Hematopoietic multipotent progenitor cell treated with erythropoietin and hydrocortisone succinate and interleukin-3 and kit ligand, for 6 days (in vitro differentiated cells): ENCODE data around the gene CGN.

ENCODE experiments used
- DNase-seq: peaks from one replicate; pipeline ENCODE4 v3.0.0-alpha.2; 2015

CGN gene

DNA sequence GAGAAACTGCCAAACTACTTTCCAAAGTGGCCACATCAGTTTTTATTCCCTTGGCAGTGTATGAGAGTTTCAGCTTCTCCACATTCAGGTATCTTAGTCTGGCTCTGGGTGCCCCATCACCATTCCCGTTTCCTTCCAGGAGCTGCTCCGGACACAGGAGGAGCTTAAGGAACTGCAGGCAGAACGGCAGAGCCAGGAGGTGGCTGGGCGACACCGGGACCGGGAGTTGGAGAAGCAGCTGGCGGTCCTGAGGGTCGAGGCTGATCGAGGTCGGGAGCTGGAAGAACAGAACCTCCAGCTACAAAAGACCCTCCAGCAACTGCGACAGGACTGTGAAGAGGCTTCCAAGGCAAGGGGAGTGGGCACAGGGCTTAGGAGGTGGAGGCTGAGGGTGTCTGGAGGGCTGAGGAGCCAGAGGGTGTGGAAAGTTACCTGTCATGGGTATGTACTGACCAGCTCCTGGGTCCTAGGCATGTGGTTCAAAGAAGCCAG lies 18.1 kb downstream of the CGN start:
- no peak for DNase-seq

DNA sequence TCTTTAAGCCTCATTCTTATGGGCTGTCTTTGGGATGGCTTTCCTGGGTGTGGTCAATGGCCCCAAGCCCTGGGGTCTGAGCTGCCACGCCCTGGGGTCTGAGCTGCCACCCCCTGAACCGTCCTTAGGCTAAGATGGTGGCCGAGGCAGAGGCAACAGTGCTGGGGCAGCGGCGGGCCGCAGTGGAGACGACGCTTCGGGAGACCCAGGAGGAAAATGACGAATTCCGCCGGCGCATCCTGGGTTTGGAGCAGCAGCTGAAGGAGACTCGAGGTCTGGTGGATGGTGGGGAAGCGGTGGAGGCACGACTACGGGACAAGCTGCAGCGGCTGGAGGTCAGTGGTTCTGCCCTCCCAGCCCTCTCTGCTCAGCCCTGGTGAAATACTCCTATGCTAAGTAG lies 18.6 kb downstream of the CGN start:
- no peak for DNase-seq

DNA sequence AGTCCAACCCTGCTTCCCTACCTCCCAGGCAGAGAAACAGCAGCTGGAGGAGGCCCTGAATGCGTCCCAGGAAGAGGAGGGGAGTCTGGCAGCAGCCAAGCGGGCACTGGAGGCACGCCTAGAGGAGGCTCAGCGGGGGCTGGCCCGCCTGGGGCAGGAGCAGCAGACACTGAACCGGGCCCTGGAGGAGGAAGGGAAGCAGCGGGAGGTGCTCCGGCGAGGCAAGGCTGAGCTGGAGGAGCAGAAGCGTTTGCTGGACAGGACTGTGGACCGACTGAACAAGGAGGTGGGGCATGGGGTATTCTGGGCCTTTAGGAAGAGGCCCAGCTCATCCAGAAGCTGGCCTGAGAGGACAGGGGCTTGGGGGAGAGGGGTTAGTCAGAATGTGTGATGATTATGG lies 19.3 kb downstream of the CGN start:
- no peak for DNase-seq

DNA sequence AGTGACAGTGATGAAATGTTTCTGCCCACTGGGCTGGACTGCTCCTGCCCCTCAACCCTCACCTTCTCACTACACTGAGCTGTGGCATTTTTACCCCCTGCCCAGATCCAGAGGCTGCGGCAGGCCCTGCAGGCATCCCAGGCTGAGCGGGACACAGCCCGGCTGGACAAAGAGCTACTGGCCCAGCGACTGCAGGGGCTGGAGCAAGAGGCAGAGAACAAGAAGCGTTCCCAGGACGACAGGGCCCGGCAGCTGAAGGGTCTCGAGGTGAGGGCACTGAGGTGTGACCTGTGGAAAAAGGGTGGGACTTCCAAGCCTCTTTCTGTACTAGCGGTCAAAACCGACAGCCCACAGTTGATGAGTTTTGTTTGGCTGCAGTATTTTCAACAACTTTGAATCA lies 22.7 kb downstream of the CGN start:
- no peak for DNase-seq

DNA sequence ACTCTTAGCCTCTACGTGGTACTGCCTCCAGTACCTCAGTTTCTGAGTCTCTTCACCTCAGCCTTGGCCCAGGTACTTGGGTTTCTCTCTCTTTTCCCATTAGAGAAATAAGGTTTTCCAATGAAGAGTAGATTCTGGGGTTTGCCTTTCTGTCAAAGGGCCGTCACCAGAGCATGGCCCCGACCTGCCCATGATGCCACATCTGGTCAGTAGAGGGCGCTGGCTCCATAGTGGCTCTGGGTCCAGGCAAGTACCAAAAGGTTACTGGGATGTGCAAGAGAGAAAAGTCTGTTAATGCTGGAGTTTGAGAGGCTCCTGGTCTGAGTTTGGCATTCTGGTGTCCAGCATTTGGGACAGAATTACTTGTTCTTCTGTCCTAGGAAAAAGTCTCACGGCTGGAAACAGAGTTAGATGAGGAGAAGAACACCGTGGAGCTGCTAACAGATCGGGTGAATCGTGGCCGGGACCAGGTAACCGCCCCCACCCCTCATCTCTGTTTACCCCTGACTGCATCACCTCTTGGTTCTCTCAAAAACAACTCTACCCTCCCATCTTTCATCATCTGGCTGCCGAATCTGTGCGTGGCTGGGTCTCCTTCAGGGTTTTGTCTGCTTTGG lies 23.6 kb downstream of the CGN start:
- peak; percentile 86 for DNase-seq

DNA sequence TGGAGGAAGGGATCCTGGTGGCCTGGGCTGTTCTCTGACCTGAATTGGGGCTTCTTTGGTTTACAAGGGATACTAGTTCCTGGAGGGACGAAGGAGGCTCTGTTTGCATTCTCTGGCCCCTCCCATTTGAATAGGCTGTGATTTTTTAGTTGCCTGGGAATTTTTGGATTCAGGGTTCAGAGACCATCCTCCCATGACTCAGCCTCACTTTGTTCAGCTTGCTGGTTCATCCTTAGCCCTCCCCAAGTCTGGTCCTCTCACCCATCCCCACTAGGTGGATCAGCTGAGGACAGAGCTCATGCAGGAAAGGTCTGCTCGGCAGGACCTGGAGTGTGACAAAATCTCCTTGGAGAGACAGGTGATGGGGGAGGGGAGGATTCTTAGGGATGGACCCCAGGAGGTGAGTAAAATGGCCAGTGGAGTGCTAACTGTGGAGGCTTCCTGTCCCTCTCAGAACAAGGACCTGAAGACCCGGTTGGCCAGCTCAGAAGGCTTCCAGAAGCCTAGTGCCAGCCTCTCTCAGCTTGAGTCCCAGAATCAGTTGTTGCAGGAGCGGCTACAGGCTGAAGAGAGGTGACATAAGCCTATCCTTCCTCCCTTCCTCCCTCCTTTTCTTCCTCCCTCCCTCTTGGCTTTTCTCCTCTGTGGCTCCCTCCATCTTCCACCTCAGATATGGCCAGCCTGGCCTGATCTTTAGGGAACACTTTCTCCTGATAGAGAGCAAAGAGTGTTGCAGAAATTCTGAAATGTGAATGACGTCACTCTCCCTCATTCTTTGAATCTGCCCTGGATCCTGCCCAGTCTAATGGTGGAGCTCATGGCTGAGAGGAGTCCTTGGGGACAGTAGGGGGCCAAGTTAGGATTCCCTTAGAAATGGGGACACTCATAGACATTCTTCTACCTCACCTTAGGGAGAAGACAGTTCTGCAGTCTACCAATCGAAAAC lies 24.4 kb downstream of the CGN start:
- DNase-seq = no peak

DNA sequence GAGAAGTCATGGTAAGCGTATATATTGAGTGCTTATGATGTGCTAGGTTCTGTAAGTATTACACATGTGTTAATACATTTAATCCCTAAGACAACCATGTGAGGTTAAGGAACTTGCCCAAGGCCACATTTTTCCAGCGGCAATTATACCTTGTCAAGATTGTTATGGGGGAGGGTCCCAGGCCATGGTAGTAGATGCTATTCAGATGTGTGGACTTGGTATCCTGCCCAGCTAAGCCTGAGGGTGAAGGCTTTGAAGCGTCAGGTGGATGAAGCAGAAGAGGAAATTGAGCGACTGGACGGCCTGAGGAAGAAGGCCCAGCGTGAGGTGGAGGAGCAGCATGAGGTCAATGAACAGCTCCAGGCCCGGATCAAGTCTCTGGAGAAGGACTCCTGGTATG lies 25.3 kb downstream of the CGN start:
- DNase-seq = no peak

DNA sequence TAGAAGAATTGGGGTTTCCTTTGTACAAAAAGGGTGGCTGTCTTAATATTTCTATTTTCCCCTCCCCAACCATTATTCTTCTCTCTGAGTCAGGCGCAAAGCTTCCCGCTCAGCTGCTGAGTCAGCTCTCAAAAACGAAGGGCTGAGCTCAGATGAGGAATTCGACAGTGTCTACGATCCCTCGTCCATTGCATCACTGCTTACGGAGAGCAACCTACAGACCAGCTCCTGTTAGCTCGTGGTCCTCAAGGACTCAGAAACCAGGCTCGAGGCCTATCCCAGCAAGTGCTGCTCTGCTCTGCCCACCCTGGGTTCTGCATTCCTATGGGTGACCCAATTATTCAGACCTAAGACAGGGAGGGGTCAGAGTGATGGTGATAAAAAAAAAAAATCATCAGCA lies 25.9 kb downstream of the CGN start:
- DNase-seq = no peak

DNA sequence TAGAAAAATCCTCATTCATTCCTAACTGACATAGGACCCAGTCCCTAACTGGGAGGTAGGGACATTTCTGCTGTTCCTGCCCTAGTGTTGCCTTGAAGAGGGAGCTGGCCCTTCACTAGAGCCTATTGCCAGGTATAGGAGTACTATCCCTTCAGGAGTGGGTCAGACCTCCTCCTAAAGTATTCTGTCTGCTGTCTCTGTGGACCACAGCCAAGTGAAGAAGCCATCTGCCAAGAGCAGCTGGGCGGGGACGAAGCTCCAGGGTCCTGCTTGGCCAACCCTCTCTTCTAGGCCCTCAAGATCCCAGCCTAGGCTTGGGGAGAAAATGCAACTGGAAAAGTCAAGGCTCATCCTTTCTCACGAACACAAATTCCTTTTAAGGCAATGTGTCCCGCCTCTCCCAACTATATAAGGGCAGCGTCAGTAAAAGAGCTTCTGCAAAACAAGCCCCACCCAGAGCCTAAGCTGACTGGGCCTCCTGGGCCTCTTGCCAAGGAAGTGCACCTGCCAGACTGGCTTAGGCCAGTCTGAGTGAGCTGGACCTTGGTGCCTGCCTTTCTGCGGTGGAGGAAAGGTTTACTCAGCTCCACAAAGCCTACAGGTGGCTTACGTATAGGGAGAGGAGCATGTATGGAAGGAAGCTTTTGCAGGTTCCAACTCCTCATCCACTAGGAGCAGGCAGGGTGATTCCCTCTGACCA lies 28.3 kb downstream of the CGN start:
- DNase-seq = peak; percentile 91

DNA sequence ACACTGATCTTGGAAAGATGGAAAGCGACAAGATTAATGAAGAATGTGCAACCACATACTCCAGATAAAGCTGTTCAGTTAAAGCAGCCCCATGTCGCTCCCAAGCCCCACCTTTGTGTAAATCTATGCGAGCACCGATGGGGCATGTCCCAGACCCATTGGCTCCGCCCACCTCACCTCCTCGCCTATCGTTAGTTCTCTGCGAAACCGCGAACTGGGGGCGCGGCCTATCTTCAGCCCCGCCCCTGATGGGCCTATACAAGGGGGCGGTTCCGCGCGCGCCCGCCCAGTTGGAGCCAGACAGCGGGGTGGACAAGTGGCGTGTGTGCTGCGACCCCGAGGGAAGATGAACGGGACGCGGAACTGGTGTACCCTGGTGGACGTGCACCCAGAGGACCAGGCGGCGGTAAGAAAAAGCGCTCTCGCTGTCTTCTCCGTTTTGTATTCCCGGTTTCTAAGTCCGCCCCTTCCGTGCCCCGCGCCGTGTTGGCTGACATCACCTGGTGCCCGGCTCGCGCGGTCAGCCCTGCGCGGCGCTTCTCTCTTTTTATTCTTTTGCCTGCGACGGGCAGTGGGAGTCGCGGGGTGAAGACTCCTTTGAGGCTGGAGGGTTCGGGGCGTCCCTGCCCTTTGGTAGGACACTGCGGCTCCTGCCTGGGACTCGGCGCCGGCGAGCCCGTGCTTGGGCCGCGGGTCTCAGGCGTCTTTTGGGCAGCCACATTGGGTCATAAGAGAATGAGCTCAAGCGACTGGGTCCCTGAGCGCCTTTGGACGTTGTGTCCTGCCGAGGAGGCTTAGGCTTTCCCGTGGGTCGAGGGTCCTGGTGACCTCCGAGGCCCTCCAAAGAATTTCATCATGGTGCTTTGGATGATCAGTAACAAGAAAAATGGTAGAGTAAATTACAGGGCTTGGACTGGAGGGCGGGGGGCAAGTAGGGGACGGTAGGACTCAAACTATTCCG lies 29.1 kb downstream of the CGN start, which contains the start of gene TUFT1:
Gene TUFT1 (plus strand): TSS at position 289 of the 961 bp plus-strand sequence. CDS start 58 bp downstream, at position 347.
- peak; percentile 99 for DNase-seq

DNA sequence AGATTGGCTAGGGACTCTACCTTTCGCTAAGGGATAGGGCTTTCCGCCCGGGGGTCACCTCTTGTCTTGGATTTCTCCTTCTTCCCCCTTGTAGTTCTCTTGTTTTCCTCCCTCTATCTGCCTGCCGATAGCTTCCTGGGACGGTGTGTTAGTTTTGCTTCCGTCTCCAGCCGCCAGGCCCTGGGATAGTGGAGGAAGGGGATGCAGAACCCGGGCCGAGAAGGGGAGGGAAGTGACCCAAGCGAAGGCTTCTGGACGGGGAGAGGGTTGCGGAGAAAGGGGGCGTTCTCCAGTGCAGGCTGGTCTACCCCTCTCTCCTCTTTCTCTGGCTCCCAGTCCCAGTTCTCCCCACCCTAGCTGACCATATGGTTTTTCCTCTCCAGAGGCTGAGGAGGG lies 29.8 kb downstream of the CGN start:
- DNase-seq = peak; percentile 10

DNA sequence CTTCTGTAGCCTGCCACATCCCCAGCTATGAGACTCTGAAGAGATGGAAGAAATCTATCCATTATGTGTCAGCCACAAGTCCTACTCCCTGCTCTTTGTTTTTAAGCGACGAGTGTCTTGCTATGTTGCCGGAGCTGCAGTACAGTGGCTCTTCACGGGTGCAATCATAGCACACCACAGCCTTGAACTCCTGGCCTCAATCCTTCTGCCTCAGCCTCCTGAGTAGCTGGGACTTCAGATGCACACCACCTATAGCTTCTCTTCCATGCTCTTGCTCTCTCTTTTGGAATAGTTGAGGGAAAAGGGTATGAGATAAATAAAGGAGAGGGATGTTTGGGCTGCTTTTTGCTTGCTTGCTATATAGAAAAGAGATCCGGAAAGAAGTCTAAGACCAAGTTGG lies 30.6 kb downstream of the CGN start:
- DNase-seq = no peak

DNA sequence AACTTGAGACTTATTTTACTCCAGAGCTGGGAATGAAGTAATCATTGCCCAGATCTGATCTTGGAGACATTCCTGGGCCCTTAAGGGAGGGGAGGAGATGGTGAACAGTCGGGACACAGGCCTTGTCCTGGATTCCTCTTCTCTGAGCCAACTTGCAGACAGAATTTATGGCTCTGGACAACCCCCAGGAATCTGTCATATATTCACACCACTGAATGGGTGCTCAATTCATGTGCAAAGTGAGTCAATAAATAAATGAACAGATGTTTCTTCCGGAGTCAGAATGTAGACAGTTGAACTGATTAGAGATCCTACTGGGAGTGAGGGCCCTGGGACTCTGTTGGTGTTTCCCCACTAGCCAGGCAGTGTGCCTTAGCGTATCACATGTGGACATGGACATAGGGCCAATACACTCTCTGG lies 31.5 kb downstream of the CGN start:
- DNase-seq = no peak

DNA sequence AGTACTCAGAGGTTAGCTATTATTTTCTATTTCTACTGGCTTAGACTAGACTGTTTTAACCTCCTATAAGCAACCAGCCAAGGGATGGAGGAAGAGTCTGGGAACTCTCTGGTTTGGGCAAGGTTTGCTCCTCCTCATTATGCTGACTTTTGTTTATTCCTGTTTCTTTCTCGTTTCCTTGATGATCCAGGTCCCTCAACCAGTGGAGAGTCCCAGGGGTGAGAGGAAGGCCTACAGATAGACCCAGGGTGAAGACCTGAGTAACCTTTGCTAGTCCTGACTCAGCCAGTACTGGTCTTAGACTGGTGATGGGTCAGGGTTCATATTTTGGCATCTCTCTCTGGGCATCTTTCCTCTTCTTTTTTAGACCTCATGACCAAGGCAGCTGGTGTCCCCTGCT lies 34.4 kb downstream of the CGN start:
- no peak for DNase-seq

DNA sequence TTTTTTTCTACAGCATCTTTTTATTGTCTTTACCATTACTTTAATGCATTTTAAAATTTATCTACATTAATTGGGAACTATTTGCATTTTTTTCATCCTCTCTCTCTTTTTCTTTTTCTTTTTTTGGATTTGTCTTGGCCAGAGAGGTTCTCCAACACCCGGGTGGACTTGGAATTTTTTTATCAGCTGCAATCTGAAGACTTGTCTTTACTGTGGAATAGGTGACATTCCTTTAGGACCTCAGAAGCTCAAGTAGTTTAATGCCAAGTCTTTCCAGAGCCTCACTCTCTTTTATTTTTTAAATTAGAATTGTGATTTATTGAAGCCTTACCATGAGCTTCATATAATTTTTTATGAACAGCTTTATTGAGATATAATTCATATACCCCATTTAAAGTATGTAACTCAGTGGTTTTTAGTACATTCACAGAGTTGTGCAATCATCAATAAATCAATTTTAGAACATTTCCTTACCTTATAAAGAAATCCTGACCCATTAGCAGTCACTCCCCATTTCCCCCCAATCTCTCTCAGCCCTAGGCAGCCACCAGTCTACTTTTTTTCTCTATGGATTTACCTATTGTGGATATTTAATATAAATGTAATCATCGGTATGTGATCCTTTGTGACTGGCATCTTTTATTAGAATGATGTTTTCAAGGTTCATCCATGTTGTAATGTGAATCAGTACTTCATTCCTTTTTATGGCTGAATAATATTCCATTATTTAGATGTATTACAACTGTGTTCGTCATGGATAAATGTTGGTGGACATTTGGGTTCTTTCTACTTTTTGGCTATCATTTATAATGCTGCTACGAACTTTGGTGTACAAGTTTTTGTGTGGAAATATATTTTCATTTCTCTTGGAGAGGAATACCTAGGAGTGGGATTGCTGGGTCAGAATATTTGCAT lies 35.1 kb downstream of the CGN start:
- no peak for DNase-seq

DNA sequence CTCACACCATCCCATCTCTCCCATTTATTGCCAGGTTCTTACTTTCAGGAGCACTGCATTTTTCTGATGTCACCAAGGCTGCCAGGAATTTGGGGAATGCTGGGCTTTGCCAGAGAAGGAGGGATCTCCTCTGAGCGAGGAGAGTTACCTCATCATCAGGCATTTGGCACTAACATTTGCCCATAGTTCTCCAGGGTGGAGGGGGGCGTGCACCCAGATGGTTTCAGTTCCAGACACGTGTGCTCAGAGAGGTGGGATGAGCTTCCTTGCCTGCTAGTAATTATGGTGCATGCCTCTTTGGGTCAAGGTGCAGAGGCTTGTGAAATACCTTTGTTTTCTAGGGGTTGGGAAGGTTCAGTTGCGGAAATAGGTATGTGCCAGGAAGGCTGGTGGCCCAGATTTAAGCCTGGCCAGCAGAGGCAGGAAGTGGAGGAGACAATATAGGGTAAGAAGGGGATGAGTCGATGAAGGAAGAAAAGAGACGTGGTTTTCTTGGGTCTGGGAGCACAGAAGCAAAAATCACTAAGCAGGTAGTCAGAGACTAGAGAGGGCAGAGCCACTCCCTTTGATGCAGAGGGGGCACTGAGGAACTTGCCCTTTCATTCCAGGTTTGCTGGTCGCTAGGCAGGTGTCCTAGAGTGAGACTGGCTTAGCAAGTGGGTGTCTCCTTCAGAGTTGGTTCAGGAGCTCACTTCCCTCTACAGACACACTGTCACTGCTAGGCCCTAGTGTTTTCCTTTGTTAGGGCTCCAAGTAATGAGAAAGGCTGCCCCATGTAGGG lies 36.1 kb downstream of the CGN start:
- DNase-seq = no peak

DNA sequence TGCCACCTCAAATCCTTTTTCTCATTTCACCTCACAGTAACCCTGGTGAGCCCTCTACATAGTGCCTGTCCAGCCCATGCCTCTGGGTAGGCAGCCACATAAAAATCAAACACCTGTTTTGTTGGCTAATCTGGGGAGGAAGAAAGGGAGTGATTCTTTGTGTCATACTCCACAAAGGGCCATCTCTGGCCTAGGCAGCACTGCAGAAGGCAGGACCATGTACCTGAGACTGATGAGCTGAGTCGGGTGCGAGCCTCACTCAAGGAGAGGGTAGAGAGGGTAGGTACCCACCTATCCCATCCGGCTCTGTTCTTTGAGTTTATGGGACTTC lies 36.7 kb downstream of the CGN start:
- no peak for DNase-seq

DNA sequence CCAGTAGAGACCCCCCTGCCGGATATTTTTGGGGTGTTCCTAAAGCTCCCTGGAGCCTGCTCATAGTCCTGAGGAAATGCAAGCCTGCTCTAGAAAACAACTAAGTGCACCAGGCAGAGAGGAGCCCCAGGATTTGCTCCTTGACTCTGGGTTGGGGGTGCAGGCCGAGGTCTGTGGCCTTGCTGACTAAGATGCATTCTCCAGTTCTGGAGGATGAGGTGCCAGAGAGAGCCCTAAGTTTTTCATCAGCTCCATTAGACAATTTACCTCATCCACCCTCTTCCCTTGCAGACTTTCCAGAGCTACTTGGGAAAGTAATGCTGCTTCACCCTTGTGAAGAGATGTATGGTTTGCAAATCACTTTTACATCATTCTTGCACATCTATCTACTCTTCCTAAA lies 38.0 kb downstream of the CGN start:
- no peak for DNase-seq

DNA sequence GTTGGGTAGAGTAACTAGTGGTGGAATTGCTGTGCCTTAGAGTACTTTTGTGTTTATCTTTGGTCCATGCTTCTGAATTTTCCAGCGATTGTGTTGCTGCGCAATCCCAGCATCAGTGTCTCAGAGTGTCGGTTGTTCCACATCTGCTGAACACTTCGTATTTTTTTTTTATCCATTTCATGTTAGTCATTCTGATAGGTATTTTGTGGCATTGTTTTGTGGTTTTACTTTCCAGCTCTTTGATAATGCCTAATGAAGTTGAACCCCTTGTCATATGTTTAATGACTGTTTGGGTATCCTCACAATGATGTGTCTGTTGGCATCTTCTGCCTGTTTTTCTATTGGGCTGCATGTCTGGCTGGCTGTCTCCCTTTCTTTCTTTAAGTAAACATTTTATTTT lies 42.5 kb downstream of the CGN start:
- DNase-seq = no peak

DNA sequence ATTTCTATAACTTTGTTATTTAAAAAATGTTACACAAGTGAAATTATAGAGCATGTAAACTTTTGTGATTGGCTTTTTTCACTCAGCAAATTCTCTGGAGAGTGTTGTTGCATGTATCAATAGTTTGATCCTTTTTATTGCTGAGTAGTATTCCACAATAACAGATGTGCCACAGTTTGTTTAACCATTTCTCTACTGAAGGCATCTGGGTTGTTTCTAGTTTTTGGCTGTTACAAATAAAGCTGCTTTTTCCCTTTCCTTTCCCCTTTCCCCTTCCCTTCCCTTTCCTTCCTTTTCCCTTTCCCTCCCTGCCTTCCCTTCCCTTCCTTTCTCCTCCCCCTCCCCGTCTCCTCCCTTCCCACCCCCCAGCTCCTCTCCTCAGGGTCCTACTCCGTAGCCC lies 44.9 kb downstream of the CGN start:
- DNase-seq = no peak

DNA sequence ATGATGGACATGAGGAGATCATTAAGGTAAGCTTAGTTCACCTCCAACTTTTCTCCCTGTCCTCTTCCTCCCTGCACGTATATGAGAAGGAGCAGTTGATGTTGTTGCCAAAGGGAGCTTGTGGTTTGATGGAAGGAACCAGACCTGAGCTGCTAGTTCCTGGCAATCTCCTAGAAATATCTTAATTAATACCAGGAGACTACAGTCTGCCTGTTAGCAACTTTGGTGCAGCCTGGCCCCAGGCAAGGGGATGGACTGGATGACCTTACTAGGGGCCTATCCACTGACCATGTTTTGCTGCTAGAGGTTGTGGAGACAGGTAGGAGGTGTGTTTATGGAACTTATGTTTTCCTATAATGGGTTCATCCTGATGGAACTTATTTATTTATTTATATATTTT lies 51.5 kb downstream of the CGN start:
- DNase-seq = no peak
